ENCODE measurements around the gene HLA-DMA.

The HLA-DMA gene

DNA sequence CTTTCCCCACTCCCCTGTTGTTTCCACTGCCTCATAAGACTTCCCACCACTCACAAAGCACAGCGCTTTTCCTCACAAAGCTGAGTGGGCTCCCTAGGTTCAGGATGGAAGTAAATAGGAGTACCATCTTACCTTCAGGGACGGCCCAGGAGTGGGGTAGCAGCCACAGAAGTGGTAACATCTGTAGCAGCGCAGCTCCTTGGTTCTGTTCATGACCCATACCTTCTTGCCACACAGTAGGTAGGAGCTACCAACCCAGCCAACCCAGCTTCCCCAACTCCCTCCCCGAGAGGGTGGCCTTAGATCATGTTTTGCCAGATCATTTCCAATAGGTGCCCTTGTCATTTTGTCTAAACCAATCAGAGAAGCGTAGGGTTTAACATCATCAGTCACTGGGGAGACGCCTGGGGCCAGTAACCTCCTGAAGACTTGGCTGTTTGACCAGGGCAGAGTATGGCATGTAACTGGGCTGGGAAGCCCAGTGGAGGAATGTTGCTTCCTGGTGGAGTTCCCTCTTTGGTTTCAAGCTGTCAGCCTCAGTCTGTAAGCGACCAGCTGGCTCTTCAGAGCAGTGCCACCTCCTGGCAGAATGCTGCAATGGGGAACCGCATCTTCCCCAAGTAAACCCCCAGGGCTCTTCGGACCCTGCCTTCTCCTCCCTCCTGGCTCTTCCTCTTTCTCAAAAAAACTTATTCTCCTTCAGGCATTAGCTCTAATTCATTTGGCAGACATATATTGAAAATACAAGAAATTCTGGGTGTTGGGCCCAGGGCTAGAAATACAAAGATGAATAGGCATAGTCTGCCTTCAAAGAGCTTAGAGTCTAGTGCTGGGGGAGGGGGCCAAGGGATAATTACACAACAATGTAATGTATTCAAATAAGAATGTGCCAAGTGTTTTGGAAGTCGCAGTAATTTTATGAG lies at the start of gene HLA-DMA:
Gene HLA-DMA (minus strand): TSS at position 281 of the 923 bp plus-strand sequence. CDS start 61 bp downstream, at position 220.
- FAIRE-seq: peak; percentile 43

DNA sequence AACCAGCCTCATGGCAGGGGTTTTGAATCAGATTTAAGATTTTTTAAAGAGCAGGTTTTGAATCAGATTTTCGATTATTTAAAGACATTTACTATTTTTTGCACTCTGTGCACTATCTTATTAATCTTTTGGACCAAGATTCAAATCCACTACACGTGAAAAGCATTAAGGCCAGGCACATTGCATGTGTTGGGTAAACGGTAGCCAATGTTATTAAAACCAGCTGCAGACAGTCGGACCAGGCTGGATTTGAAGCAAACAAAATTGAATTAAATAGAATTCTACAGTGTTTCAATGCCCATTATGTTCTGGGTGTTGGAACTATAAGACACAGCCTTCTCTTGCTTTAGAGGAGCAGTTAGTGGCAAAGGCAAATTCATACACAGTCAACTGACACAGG lies 48.8 kb upstream of the HLA-DMA start:
- no peak for FAIRE-seq

DNA sequence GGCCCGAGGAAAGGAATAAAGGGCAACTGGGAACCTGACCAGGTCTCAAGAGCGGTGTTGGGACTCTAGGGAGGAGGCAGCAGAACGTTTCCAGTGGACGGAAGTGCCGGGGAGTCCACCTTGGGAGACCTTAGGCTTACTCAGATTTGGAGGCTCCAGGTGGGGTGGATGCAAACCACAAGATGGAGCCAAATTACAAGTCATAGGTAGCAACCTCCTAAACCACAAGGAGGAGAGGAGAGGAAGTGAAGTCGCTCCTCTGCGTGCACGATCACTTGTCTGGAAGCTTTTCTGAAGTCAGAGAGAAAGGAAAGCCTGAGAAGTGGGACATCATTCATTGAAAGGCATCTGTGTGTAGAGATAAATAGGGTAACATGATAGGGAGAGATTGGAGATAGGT lies 47.2 kb upstream of the HLA-DMA start:
- no peak for FAIRE-seq

DNA sequence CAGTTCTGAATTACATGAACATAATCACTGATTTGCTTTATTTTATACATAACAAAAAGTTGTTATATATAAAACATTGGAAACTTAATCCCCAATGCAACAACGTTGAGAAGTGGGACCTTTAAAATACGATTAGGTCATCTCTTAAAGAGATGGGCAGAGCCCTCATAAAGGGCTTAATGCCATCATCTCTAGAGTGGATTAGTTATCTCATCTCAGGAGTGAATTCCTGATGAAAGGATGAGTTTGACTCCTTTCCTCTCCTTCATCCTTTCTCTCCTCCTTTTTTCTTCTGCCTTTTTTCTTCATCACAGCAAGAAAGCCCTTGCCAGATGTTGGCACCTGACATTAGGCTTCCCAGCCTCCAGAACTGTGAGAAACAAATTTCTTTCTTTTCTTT lies 42.6 kb upstream of the HLA-DMA start:
- FAIRE-seq: no peak

DNA sequence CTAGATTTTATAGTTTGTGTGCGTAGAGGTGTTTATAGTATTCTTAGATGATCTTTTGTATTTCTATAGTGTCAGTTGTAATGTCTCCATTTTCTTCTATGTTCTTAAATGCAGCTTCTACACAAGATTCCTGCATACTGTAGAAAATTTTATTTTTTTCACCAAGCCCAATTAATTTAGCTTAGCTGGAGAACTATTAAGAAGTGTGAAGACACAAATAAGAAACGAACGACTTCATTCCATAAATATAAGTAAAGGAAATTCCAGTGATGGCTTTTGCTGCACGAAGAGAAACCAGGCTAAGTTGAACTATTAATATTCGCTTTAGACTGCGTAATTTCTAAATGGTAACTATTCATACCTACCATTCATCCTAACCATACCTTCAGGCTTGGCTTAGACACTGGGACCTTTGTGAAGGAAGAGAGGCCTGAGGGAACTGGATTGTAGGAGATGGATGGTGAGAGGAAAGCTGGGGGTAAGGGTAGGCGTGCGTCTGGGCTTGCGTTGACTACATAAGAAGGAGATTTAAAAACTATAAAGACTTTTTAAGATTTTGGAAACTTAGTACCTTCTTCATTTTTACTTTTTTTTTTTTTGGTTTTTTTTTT lies 40.6 kb upstream of the HLA-DMA start:
- no peak for FAIRE-seq

DNA sequence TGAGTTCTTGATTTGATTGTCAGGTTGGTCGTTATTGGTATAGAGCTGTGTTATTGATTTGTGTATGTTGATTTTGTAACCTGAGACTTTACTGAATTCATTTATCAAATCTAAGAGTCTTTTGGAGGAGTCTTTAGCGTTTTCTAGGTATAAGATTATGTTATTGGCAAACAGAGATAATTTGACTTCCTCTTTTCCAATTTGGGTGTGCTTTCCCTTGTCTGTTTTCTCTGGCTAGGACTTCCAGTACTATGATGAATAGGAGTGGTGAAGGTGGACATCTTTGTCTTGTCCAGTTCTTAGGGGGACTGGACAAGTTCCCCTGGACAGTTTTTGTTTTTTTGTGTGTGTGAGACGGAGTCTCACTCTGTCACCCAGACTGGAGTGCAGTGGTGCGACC lies 39.1 kb upstream of the HLA-DMA start:
- no peak for FAIRE-seq

DNA sequence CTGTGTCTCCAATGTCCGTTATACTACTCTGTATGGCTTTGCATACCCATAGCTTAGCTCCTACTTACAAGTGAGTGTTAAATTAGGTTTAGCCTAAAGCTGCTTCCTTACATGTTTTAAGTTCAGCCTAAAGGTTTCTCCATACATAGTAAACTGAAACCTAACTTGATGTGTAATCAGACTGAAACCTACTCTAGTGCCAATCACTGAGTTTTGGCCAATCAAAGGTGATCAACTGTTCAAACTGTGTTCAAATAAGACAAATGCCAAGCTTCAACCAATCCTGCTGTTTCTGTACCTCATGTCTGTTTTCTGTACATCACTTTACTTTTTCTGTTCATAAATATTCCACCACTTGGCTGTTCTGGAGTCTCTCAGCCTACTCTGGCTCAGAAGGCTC lies 36.5 kb upstream of the HLA-DMA start:
- no peak for FAIRE-seq

DNA sequence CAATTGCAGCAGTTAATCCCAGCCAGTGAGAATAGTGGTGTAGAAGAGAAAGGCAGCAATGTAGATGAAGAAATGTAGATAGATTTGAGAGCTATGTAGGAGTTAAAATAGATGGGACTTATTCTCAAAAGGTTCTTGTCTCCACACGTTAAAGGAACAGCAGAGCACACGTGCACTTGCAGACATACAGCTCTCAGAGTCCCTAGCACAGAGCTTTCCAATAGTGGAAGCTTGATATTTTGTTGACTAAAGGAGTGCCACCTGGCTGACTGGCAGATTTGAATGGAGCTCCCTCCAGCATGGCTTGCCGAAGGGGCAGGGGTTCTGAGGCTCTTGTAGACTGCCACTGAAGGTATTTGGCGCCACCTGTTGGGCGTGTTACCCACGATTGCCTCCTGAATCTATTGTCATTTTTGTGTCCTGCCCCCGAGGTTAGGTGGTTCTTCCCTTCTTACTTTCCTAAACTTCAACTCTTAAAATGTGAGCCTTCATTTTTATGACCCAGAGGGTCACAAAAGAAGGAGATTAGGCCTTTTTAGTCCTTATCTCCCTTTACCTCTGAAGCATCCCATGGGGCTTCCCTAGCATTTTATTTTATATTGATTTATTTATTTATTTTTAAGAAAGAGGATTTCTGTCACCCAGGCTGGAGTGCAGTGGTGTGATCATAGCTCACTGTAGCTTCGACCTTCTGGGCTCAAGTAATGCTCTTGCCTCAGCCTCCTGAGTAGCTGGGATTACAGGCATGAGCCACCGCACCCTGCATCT lies 31.9 kb upstream of the HLA-DMA start:
- peak; percentile 38 for FAIRE-seq

DNA sequence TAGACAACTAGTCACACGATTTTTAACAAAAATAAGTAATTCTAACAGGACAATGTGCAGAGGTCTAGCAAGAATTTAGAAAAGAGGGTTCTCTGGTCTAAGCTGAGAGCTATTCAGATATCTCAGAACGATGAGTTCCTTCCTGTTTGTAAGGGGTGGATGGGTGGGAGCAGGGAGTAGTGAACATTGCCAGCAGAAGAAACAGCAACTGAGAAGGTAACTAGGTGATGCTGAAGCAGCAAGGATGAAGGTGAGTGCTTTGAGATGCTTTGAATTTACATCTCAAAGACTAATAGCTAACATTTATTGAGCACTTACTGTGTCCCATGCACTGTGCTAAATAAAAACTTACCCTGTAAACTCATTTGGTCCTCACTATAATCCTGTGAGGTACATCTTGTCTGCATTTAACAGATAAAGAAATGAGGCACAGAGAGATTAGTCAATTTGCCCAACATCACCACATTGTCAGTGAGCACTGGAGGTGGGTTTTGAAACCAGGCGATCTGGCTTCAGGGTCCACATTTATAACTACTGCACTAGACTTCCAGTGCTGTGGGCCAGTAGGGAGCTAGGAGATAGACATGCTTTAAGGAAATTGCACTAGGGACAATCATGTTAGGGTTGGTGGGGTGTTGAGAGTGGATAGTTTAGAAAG lies 31.2 kb upstream of the HLA-DMA start:
- no peak for FAIRE-seq

DNA sequence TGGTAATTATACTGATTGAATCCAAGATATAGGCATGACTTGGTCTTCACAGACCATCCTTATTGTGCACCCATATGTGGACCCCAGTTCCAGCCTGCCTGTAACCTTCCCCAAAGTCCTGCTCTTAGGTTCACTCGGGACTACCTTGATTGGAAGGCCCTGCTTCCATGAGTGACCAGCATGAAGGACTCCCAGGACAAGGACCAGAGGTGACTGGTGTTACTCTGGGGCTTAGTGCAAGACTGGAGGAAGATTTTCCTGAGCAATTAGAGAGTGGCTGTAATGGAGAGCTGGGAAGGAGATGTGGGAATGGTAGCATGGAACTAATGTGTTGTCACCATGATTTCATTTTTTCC lies 30.6 kb upstream of the HLA-DMA start:
- FAIRE-seq: no peak

DNA sequence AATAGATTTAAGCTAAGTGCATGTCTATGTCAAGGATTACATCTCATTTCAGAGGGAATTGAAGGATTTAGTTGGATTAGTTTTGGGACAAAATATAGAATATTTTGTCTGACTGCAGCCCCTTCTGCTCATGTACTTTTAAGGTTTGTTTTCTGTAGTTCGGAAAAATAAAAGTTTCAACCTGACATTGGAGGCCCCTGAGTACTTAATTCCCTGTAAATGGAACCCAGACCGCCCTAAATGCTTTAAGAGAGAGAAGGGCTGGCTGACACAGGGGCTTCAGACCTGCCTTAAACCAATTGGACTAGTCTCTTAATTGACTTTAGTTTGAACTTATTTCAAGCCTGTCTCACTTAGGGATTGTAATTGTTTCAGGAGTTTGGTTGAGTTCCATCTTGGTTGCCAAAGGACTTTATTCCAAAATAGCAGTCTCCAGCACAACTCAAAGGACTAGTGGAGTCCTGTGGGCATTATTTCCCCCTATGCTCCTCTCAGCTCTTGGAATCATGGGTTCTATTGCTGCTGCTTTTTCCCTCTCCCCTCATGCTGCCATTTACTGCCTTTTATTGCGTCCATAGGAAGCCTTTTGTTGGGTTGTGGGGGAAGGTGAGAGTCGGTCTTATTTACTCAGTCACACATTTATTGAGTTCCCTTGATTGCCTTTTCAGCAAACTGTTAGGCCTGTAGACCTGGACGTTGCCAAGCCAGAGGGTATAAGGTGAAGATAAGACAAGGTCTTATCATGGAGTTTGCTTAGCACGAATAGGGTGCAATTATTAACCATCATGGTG lies 30.0 kb upstream of the HLA-DMA start:
- no peak for FAIRE-seq

DNA sequence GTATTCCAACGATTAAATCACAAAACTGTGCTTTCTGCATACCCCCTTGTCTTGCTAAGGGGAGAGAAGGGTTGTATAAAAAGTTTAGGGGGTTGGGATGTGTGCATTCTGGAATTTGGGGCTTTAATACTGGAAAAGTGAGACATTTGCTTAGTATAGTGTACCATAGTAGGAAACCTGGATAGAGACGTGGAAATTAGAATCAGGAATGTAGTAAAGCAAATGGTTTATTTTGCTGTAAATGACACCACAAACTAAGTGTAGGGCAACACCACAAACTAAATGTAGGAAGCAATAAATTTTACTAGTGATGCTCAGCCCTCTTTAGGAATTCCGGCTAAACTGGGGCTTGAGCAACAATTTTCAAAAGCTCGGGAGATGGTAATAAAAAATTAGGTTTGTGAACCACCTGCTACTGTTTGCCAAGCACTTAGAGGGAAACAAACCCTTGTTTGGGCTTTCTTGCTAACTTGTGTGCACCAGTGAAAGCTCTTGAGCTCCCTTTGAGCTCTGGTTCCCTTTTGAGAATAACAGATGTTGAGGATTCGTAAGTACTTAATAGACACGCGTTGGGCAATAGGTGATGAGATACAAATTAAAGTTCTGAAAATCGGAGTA lies 29.3 kb upstream of the HLA-DMA start:
- no peak for FAIRE-seq

DNA sequence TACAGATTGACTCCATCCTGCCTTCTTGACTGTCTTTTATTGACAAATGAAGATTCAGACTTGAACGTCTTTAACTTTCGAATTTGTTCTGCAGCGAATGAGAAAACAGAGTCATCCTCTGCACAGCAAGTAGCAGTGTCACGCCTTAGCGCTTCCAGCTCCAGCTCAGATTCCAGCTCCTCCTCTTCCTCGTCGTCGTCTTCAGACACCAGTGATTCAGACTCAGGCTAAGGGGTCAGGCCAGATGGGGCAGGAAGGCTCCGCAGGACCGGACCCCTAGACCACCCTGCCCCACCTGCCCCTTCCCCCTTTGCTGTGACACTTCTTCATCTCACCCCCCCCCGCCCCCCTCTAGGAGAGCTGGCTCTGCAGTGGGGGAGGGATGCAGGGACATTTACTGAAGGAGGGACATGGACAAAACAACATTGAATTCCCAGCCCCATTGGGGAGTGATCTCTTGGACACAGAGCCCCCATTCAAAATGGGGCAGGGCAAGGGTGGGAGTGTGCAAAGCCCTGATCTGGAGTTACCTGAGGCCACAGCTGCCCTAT lies 27.7 kb upstream of the HLA-DMA start:
- FAIRE-seq: no peak

DNA sequence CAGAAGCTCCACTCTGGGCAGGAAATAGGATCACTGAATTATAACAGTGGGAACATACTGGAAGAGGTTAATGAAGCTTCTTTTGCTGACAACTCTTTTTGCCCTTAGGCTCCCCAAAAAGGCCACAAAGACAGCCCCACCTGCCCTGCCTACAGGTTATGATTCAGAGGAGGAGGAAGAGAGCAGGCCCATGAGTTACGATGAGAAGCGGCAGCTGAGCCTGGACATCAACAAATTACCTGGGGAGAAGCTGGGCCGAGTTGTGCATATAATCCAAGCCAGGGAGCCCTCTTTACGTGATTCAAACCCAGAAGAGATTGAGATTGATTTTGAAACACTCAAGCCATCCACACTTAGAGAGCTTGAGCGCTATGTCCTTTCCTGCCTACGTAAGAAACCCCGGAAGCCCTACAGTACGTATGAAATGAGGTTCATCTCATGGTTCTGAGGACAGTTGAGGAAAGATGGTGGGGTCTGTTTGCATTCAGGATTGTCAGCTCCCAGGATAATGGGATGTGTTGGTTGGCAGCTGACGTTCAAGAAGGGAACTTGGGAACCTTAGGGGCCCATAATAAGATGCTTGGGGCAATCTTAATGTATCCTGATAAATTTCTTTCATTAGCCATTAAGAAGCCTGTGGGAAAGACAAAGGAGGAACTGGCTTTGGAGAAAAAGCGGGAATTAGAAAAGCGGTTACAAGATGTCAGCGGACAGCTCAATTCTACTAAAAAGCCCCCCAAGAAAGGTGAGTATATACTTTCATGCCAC lies 27.0 kb upstream of the HLA-DMA start:
- FAIRE-seq: no peak

DNA sequence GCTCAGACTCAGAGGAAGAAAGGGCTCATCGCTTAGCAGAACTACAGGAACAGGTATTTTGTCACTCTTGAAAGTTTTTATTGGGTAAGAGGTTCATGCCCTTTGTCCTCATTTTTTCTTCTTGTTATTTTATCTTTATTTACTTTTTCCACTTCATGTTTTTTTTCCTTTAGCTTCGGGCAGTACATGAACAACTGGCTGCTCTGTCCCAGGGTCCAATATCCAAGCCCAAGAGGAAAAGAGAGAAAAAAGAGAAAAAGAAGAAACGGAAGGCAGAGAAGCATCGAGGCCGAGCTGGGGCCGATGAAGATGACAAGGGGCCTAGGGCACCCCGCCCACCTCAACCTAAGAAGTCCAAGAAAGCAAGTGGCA lies 25.0 kb upstream of the HLA-DMA start:
- FAIRE-seq: no peak

DNA sequence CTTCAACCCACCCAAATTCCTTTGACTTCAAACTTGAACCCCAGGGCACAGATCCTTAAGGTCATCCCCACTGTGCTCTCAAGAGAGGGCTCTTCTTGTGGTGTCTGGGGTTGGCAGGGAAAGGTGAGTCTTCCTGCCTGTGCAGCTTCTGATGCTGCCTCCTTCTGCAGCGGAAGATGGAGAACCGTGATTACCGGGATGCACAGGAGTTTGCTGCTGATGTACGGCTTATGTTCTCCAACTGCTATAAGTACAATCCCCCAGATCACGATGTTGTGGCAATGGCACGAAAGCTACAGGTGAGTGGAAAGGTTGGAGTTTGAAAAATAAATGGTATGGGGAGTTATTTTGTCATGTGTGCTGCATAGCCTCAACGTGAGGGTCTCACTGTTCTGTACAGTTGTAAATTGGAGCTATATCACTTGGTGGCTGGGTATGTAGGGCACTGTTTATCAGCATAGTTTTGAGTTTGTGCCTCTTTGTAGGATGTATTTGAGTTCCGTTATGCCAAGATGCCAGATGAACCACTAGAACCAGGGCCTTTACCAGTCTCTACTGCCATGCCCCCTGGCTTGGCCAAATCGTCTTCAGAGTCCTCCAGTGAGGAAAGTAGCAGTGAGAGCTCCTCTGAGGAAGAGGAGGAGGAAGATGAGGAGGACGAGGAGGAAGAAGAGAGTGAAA lies 24.5 kb upstream of the HLA-DMA start:
- no peak for FAIRE-seq

DNA sequence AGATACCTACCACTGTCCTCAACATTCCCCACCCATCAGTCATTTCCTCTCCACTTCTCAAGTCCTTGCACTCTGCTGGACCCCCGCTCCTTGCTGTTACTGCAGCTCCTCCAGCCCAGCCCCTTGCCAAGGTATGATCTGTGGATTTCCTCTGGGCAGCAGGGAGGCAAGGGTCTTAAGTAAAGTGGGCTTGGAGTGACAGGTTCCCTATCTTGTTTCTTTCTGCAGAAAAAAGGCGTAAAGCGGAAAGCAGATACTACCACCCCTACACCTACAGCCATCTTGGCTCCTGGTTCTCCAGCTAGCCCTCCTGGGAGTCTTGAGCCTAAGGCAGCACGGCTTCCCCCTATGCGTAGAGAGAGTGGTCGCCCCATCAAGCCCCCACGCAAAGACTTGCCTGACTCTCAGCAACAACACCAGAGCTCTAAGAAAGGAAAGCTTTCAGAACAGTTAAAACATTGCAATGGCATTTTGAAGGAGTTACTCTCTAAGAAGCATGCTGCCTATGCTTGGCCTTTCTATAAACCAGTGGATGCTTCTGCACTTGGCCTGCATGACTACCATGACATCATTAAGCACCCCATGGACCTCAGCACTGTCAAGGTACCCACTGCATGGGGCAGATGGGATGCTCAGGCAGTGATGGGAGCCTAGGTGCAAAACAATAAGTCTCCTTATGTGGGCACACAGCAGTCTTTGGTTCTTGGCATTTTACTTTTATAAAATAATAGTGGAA lies 23.6 kb upstream of the HLA-DMA start:
- no peak for FAIRE-seq

DNA sequence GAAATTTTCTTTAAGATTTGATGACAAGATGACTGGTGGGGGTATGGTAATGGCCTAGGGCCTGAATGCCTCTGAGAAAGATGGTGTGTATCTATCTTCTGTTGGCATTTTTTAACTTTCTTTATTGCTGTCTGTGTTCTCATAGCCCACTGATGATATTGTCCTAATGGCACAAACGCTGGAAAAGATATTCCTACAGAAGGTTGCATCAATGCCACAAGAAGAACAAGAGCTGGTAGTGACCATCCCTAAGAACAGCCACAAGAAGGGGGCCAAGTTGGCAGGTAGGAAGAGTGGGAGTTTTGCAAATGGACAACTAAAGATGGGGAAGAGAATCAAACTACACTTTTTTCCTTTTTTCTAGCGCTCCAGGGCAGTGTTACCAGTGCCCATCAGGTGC lies 23.0 kb upstream of the HLA-DMA start:
- FAIRE-seq: no peak

DNA sequence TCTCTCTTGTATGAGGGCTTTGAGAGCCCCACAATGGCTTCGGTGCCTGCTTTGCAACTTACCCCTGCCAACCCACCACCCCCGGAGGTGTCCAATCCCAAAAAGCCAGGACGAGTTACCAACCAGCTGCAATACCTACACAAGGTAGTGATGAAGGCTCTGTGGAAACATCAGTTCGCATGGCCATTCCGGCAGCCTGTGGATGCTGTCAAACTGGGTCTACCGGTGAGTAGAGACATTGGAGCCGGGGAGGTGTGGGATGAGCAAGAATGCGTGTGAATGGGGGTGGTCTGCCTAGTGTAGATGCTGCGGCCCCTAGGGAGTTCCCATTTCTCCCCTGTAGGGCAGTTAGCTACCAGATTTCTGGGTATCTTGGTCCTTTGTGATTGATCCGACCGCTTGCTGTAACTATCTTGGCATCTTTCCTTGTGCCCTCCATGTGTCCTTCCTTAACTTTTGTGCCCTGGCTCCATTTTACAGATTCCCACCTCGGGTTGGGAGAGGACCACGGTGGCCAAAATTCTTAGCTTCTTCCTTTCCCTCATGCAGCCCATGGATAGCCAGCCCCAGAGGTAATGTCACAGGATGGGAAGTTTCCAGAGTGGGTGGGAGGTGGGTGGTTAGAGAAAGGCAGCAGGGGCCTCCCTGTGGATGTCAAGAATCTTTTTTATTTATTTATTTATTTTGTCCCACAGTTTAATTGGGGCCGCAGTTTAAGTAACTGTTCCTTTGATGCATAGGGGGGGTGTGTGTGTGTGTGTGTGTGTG lies 21.8 kb upstream of the HLA-DMA start:
- FAIRE-seq: no peak

All from islet of Langerhans (tissue), 1 donor.